ENCODE measurements around the gene GXYLT1. TPM values are rescaled to one million over a fixed set of nuclear protein-coding genes. Genes with fewer than 3 reads are reported as not detected.

The GXYLT1 gene
- total RNA-seq, 2 donors from 2014 or later: 9.3 to 11.1 TPM

Other genes starting within 250 kb of the GXYLT1 start
- 10 to 100 TPM; 18.4 to 24.4 TPM for gene YAF2, start 93.4 kb upstream of the GXYLT1 start, total RNA-seq
- 10 to 100 TPM; 31.2 to 35.5 TPM for gene ZCRB1, start 181.2 kb upstream of the GXYLT1 start, total RNA-seq
- gene PPHLN1, start 181.3 kb upstream of the GXYLT1 start, total RNA-seq: 10 to 100 TPM; 36.8 to 39.7 TPM

Measured in colonic mucosa (tissue), 2 donors.